CD4-positive, alpha-beta T cell treated with Interleukin-10 for 1 hour (primary cell): ENCODE data around the gene ASPG.

ENCODE experiments used
- DNase-seq: peaks from one replicate; pipeline ENCODE4 v3.0.0-alpha.2; 2020

Gene ASPG

DNA sequence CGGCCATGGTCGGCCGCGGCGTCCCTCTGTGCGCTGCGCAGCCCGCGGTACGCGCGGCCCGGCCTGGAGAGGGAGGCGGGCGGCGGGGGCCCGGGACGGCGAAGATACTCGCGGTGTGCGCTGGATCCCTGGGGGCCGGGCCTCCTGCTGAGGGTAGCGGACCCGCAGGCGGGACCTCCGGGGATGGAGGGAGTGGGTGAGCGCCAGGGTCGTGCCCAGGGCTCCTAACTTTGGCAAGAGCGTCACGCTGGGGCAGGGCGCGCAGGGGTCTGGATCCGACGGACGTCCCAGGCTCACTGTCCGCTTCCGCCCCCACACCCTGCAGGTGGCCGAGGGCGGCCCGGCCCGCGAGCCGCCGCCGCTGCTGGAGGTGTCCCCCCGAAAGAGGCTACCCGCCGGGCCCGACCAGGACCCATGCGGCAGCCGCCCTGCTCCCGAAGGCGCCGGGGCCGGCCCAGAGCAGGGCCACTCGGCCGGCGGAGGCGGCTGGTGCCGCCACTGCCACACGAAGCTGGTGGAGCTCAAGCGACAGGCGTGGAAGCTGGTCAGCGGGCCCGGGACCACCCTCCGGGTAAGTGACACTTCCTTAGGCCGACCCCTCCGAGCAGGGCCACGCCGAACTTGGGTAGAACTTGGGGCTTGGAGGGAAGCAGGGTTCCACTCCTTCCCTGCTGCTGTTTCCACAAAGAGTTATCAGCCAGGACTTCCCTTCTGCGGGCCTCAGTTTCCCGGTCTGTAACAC lies 53.4 kb downstream of the ASPG start:
- DNase-seq = no peak

DNA sequence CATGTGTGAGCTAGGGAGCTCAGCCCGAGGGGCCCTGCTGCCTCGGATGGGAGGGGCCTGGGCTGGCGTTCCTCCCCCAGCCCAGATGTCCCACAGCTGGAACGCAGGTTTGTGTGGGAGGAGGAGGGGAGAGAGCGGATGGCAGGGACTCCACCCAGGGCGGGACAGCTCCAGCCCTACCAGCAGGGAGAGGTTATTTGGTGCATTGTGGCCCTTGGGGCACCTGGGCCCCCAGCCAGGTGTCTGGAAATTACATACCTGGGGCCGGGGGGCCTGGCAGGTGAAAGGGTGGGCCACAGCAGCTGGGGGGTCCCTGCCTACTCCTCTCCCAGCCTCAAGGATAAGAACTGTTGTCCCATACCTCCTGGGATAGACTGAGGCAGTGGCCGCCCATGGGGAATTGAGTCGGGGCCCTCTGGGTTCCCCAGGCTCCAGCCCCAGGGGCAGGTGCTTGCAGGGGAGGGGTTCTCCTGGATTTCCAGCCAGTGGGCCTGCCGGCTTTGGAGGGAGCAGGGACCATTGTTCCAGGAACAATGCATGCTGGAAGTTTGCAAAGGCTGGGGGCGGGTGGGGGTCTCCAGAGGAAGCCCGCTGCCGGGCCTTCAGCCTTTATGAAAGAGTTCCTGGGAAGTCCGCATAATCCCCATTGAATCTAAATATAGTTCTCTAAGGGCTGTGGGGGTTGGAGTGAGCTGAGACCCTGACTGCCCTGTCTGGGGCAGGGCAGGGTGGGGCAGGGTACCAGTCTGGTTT lies 54.1 kb downstream of the ASPG start:
- DNase-seq = no peak

- DNase-seq = no peak
Measured at GRCh38 chr14:104140213-104140462, 54.6 kb downstream of the ASPG start.

DNA sequence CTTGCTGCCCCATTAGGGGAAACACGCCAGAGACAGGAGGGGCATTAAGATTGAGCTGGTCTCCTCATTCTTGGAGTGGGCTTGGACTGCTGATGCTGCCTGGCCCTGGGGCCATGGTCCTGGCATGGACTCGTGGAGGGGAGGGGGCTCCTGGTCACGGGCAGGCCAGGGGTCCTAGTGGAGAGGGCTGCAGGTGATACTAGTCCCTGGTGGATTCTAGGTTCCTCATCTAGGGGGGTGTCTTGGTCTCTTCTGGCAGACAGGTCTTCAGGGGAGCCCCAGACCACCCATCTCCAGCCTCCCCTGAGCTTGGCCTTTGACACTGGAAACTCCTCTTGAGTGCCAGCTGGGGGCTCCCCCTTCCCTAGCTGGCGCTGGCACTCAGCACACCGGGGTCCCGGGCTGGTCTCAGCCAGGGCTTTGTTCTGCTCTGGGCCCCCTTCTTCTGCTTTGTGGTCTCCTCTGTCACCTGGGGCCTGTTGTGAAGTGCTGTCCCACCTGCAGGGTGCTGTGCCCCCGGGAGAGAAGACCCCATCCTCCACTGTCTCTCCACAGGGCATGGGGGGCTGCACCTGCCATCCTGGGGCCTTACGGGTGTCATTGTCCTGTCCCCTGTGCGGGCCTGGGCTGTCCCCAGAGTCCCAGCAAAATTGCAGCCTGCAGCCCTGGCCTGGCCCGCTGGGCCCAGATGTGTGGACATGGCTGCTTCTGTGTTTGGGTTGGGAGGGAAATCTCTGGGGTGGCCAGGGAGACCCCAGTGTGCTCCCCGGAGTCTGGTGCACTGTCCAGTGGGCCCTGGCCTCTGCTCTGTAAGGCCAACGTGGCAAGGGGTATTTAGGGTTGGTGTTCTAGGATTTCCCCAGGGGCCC lies 55.2 kb downstream of the ASPG start:
- no peak for DNase-seq

GRCh38 chr14:104141621-104142091 lies 56.2 kb downstream of the ASPG start:
- DNase-seq = no peak

- no peak for DNase-seq
Measured at GRCh38 chr14:104142136-104142945, 56.8 kb downstream of the ASPG start.

DNA sequence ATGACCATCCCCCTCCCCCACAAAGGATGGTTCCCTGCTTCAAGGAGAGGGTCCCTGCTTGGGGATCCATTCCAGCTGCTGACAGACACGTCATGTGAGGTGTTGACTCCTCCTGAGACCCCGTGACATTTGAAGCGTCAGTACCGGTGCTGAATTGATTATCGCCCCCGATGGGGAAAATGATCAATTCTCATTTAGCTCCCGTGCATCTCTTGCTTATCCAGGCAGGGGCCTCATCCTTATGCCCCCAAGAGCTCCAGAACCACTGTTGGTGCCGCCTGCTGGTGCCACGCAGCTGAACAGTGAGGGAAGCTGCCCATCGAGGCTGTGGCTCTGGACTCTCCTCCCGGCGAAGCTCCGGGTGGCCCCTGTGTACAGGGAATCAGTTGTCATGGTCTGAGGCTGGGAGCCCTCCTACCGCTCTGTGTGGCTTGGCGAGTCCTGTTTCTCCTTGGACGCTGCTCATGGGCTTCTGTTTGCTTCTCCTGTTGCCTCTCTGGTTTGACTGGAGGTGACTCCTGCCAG lies 57.5 kb downstream of the ASPG start:
- DNase-seq = no peak

DNA sequence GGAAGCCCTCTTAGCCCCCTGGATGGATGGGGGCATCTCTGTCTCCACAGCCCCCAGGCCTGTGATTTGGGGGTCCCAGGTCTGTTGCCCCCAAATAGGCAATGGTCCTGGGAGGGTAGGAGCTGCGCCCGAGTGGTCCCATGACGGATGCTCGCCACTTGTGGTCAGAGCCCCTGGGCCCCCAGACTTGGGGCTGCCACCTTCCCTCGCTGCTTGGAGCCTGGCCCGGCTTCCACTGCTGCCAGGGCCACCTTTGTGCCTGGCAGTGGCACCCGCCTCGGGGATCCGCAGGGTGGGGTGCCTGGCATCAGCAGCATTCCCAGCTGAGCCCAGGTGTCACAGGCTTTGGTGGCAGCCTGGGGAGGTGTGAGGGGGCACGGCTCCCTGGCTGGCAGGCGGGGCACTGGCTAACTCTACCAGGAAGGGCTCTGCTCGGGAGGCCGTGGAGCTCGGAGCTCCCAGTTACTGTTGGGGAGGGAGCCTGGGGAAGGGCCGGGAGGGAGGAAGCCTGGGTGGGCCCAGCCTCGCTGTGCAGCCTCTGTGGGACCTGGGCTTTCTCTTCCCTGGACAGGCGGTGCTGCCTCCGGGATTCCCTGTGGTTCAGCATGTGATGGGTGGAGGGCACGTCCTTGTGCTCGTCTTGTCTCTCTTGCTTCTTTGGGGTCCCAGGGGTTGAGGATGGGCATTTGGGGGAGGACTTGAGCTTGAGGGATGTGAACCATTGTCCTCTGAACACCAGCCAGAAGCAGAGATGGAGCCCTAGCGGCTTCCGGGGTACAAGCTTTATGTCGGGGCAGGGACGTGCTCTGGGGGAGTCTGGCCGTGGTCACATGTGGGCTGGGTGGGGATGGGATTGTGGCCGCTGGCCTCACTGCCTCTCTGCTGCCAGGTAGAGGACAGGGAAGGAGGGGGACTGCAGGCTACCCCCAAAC lies 58.3 kb downstream of the ASPG start:
- DNase-seq = no peak

- no peak for DNase-seq
Measured at GRCh38 chr14:104144453-104144790, 58.9 kb downstream of the ASPG start.

DNA sequence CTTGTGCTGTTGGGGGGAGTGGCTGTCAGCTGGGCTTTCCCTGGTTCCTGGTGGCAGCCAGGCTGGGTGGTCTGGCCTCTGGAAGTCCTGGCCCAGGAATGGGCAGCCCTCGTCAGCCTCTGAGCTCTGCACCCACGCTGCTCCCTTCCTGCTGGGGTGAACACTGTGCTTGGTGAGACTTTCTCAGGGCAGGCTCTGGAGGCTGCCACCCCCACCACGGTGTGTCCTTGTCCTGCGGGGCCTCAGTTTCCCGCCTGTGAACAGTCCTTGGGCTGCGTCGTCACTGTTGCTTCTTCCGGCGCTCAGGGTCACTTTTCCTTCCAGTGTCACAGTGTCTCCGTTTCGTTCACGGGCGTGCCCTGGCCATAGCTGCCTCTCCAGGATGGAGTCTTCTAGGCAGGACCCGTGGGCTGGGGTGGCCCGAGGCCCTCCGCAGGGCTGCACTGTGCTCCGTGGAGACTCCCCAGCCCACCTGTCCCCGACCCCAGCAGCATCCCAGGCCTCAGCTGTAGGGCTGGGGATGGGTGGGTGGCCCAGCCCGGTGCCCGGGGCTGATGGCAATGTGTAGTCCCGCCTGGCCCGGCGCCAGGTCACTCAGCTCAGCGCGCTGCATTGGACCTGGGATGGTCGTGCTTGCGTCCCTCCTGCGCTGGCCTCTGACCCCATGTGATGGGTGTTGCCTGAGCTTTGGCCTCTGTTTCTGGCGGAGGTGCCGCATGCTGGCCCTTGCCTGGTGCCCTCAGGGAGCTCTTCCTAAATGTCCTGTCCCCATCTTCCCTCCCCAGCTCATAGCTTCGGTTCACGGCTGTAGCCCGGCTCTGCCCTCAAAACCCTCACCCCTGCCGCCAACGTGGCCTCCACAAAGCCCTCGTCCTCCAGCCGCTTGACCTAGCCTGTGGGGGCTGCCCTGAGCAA lies 59.7 kb downstream of the ASPG start:
- no peak for DNase-seq

GRCh38 chr14:104145826-104146601 lies 60.5 kb downstream of the ASPG start:
- no peak for DNase-seq

GRCh38 chr14:104146651-104147345 lies 61.3 kb downstream of the ASPG start:
- no peak for DNase-seq

GRCh38 chr14:104147346-104148125 lies 62.0 kb downstream of the ASPG start:
- no peak for DNase-seq

DNA sequence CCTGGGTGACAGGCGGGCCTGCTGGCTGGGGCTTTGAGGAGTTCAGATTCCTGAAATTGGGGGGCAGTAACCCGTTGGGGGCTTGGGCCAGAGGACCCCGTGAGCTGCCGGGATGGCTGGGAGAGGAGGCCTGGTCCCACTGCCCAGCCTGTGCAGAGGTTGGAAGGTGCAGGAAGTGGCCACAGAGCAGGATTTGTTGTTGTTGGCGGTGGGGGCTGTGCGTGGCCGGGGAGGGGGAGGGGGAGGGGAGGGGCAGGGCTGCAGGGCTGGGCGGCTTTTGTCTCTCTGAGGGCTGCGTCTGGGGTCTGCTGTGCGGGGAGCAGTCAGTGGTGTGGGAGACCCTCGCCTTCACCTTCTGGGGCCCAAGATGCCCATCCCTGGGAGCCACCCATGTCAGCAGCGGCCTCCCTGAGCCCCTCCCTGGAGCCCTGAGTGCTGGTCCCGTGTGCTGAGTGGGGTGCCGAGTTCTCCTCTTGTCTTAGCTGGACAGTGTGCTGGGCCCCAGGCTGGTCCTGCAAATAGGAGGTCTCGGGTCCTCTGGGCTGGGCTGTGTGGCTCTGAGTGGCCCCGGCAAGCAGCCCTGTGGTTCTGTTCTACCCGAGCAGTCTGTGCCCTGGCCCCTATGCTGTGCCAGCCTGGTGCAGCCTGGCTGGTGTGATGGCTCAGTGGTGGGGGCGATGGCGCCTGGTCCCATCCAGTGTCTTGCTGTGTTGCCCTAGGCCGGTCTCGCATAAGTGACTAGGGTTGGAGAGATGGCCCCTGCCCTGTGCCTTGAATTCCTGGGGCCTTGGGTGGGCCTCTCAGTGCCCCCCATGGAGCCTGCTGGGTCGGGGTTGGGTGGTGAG lies 63.2 kb downstream of the ASPG start:
- no peak for DNase-seq

GRCh38 chr14:104149278-104149595 lies 63.7 kb downstream of the ASPG start:
- no peak for DNase-seq

GRCh38 chr14:104149617-104150135 lies 64.2 kb downstream of the ASPG start:
- DNase-seq = no peak
